Activated naive CD4-positive, alpha-beta T cell (primary cell): ENCODE results near the gene ADRA2A.

ENCODE experiments used
- DNase-seq, 4 experiments: peaks; one replicate each; lab custom pipeline; 2025; lab: John Stamatoyannopoulos, UW

ADRA2A gene

GRCh38 chr10:111076682-111077478 lies at the start of gene ADRA2A:
ADRA2A (plus strand) TSS chr10:111077029; CDS start chr10:111077997, 968 bp downstream.
- DNase-seq, result no peak

- no peak for DNase-seq
Measured at GRCh38 chr10:111030042-111030750, 46.6 kb upstream of the ADRA2A start.

DNA sequence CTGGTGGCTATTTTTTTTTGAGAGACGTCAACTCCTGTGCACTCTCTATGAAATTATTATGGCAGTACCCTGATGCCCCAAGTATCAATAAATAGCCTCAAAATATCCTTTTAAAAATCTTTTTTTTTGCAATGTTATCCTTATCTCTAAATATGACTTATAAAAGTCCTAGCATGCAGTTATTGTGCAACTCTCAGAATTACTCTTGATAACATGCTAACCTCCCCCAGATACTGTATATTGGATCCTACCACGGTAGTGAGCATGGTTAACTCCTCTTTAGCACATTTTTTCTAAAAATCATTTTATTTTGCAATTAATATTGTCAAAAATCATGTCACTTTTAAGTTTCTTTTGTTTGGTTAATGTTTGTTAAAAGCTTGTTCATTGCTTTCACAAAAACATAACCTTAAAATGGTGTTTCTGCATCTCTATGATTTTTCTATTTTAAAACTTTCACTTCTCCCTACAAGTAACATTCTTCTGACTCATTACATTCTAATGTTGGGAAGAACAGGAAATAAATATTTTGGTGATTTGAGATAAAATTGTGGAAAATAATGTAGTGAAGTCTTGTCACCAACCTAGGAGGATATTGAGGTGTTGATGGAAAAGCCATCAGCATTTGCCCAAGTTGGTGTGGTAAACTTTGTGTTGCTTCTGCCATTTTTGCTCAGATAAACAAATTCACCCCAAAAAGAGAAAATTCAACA lies 42.1 kb upstream of the ADRA2A start:
- DNase-seq, result no peak

- DNase-seq, result no peak
Measured at GRCh38 chr10:111035542-111035941, 41.3 kb upstream of the ADRA2A start.

DNA sequence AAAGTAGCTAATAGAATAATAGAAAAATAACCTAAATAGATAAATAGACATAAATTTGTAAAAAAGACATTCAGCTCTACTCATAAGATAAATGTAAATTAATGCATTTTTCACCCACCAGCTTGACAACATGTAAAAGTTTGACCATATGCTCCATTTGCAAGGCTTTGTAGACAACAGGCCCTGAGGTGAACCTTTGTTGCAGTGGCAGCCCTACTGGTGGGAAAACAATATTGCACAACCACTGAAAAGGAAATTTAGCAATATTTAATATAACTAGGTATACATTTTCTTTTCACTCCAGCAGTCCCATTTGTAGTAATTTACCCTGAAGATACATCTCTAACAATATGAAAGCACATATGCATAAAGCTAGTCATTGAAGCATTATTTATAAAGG lies 39.0 kb upstream of the ADRA2A start:
- DNase-seq, result no peak

DNA sequence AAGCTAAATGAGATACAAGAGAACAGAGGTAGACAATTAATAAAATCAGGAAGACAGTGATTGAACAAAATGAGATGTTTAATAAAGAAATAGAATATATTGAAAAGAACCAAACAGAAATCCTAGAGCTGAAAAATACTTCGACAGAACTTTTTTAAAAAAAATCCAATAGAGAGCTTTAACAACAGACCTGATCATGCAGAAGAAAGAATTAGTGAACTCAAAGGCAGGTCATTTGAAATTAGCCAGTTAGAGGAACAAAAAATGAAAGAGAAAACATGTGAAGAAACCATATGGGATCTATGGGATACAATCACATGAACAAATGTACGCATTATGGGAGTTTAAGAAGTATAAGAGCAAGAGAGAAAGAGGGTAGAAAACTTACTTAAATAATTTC lies 37.3 kb upstream of the ADRA2A start:
- DNase-seq, result no peak

DNA sequence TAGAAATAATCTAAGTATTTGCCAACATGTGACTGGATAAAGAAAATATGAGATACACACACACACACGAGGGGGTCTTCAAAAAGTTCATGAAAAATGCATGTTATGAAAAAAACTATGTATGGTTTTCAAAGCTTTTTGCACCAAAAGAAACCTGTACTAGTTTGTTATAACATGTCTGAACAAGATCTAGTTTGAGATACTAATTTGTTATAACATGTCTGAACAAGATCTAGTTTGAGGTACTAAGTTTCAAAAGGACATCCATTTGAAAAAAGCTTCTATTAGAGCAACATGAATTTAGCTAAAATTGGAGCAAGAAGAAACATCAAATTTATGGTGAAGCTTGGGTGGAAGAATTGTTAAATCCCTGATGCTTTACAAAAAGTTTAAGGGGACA lies 19.8 kb upstream of the ADRA2A start:
- DNase-seq, result no peak

DNA sequence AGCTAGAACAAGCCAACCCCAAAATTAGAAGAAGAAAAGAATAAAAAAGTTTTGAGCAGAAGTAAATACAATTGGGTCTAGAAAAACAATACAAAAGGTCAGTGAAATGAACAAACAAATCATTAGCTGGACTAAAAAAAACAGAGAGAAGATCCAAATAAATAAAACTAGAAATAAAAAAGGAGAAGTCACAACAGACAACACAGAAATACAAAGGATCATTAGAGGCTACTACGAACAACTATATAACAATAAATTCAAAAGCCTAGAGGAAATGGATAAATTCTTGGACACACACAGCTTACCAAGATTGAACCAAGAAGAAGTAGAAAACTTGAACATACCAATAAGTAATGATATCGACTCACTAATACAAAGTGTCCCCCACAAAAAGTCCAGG lies 13.4 kb upstream of the ADRA2A start:
- no peak for DNase-seq

GRCh38 chr10:111072232-111072631 lies 4.6 kb upstream of the ADRA2A start:
- DNase-seq, result no peak

- no peak for DNase-seq
Measured at GRCh38 chr10:111075577-111076185, 1.1 kb upstream of the ADRA2A start.

DNA sequence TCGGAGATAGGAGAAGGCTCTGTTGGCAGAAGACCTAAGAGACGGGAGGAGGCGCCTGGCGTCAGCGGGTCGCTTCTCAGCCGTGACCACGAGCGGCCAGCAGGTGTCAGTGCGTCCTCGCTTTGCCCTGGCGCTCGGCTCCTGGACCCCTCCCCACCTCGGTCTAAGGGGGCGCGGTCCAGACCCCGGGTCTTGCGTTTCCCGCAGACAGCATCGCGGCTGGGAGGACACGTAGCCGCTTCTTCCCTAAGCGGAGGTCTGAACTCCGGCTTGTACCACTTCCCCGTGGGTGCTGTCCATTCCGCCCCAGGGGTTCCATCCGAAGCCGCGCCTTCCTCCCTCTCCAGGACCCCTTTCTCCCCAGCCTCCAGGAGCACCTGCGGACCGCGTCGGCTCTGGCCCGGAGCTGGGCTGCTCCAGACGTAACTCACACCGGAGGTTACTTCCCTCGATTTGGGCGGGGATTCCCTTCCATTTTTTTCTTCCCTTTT lies 593 bp upstream of the ADRA2A start:
- DNase-seq, result peak in 2 of 4 experiments; percentile 16 to 33

GRCh38 chr10:111077479-111077784 lies 603 bp downstream of the ADRA2A start:
- DNase-seq, result no peak

DNA sequence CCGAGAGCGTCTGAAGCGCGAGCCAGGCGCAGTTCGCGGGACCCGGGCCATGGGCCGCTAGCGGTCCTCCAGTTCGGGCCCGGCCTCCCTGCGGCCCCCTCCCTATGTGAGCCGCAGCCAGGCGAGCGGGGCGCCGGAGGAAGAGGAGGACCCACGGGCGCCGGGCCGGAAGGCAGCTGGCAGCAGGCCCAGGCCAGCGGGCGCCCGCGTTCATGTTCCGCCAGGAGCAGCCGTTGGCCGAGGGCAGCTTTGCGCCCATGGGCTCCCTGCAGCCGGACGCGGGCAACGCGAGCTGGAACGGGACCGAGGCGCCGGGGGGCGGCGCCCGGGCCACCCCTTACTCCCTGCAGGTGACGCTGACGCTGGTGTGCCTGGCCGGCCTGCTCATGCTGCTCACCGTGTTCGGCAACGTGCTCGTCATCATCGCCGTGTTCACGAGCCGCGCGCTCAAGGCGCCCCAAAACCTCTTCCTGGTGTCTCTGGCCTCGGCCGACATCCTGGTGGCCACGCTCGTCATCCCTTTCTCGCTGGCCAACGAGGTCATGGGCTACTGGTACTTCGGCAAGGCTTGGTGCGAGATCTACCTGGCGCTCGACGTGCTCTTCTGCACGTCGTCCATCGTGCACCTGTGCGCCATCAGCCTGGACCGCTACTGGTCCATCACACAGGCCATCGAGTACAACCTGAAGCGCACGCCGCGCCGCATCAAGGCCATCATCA lies 1.1 kb downstream of the ADRA2A start:
- no peak for DNase-seq

- no peak for DNase-seq
Measured at GRCh38 chr10:111078505-111079185, 1.8 kb downstream of the ADRA2A start.

- no peak for DNase-seq
Measured at GRCh38 chr10:111079241-111079760, 2.5 kb downstream of the ADRA2A start.

DNA sequence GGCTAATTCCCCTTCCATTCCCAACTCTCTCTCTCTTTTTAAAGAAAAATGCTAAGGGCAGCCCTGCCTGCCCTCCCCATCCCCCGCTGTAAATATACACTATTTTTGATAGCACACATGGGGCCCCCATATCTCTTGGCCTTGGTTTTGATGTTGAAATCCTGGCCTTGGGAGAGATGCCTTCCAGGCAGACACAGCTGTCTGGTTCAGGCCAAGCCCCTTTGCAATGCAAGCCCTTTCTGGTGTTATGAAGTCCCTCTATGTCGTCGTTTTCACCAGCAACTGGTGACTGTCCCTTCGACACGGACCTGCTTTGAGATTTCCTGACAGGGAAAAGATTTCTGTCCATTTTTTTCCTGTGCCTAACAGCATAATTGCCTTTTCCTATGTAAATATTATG lies 3.0 kb downstream of the ADRA2A start:
- no peak for DNase-seq

DNA sequence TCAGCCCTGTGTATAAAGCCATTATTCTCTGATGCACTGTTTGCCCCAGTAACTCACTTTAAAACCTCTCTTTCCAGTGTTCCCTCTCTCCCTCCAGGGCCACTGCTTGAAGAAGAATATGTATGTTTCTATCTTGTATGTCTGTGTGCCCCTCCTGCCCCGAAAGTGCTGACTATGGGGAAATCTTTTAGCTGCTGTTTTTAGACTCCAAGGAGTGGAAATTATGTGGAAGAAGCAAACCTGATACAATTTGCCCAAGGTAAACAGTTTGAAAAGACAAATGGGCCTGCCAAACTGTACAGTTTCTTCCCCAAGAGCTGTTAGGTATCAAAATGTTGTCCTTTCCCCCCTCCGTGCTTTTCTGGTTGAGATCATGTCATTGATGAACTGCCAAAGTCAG lies 3.4 kb downstream of the ADRA2A start:
- no peak for DNase-seq

DNA sequence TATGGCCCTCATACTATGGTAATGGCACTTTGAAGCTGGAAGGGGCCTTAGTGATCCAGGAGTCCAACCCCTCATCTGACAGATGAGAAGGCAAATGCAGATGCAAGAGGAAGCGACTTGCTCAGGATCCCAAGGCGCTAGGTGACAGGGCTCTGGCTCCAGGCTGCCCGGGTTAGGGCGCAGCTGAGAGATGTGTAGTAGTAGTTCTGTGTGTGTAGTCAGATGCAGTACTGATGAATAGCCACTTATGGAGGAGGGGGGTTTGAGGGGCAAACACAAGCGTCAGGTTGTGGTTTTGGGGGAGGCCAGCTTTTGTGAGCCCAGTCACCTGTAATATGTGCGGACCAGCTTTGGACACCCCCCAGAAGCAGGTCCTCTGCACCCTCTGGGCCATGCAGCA lies 4.8 kb downstream of the ADRA2A start:
- DNase-seq, result no peak

DNA sequence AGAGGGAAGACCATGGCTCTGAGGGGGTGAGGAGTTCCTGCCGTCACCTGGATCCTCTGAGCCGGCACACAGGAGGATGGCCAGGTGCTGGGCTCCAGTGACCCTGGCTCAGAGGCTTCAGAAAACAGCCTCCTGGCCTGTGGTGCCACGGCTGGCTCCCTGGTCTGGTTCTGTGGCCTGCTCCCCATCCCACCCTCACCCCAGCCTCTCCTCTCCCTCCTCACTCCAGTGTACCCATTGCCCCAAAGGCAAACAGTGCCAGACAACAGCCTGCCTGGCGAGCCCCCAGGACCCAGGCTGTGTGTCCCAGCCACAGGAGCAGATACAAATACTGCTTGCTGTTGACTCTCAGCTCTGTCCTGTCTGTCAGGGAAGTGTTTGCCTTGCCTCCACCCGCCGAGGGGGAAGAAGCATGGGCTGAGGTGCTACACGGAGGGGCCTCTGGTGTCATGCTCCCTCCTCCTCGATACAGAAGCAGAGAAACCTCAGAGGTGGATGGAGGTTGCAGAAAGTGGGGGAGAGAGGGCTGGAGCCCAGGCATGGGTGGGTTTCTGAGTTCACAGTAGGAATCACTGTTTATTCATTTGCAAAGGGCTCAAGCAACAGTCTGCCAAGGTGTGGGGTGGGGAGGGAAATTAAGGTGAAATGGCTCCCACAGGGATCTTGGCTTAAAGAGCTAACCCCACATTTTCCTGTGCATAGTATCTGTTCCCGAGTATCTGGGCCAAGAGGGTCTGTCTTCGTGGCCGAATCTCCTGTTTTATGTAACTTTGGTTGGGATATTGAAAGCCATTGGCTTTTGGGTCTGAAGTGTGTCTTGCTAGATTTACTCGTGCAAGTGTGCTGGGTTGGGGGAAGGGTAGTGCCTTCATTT lies 5.5 kb downstream of the ADRA2A start:
- DNase-seq, result no peak
